Hepatocyte (in vitro differentiated cells): Measurements from ENCODE around the gene CELF3. TPM values are rescaled to one million over a fixed set of nuclear protein-coding genes. Genes with fewer than 3 reads are reported as not detected.

ENCODE experiments used
- DNase-seq: peaks from one replicate; pipeline ENCODE4 v3.0.0-alpha.2; 2016; ENCODE audit warnings: low spot score
- H2AFZ ChIP-seq: fragments of 200-600 bp; sonication (generic); 2 replicates; pipeline ENCODE4 v1.6.0; 2016; ENCODE audit warnings: antibody characterized with exemption, mild to moderate bottlenecking
- H3K27ac ChIP-seq: fragments of 200-600 bp; sonication (generic); 2 replicates; pipeline ENCODE4 v1.5.1; 2016; ENCODE audit warnings: mild to moderate bottlenecking
- H3K27me3 ChIP-seq: fragments of 200-600 bp; sonication (generic); 2 replicates; pipeline ENCODE4 v1.6.1; 2016
- H3K36me3 ChIP-seq: fragments of 200-600 bp; sonication (generic); replicated peaks from 2 replicates; pipeline ENCODE4 v1.5.1; 2016; ENCODE audit warnings: low read depth; ENCODE audit not compliant: insufficient read depth
- H3K4me1 ChIP-seq: fragments of 200-600 bp; sonication (generic); 2 replicates; pipeline ENCODE4 v1.5.1; 2016; ENCODE audit warnings: mild to moderate bottlenecking, moderate library complexity; ENCODE audit not compliant: insufficient read depth
- H3K4me2 ChIP-seq: fragments of 200-600 bp; sonication (generic); 2 replicates; pipeline ENCODE4 v1.6.0; 2016
- H3K4me3 ChIP-seq: fragments of 200-600 bp; sonication (generic); 2 replicates; pipeline ENCODE4 v1.5.1; 2016; ENCODE audit warnings: mild to moderate bottlenecking
- H3K79me2 ChIP-seq: fragments of 200-600 bp; sonication (generic); 2 replicates; pipeline ENCODE4 v1.6.0; 2017; ENCODE audit warnings: mild to moderate bottlenecking
- H3K9me2 ChIP-seq: fragments of 200-600 bp; sonication (generic); replicated peaks from 2 replicates; pipeline ENCODE4 v1.6.0; 2017; ENCODE audit warnings: mild to moderate bottlenecking; ENCODE audit not compliant: insufficient read depth
- H3K9me3 ChIP-seq: fragments of 200-600 bp; sonication (generic); 2 replicates; pipeline ENCODE4 v1.5.1; 2016; ENCODE audit warnings: low read depth, mild to moderate bottlenecking
- H4K20me1 ChIP-seq: fragments of 200-600 bp; sonication (generic); 2 replicates; pipeline ENCODE4 v1.6.0; 2016; ENCODE audit warnings: mild to moderate bottlenecking; ENCODE audit not compliant: insufficient read depth, poor library complexity, severe bottlenecking
- CTCF ChIP-seq: fragments of 200-600 bp; sonication (generic); IDR thresholded peaks from 2 replicates; pipeline ENCODE4 v1.5.1; 2016; ENCODE audit warnings: antibody characterized with exemption, mild to moderate bottlenecking; ENCODE audit not compliant: poor library complexity
- EZH2 ChIP-seq: fragments of 200-600 bp; sonication (generic); IDR thresholded peaks from 2 replicates; pipeline ENCODE4 v1.6.1; 2016; ENCODE audit warnings: antibody characterized with exemption, mild to moderate bottlenecking, borderline replicate concordance
- EZH2phosphoT487 ChIP-seq: fragments of 200-600 bp; sonication (generic); IDR thresholded peaks from one replicate; pipeline ENCODE4 v1.6.1; 2018; ENCODE audit warnings: antibody characterized with exemption, mild to moderate bottlenecking, low read depth, moderate library complexity; ENCODE audit not compliant: unreplicated experiment, severe bottlenecking
- WGBS: methylation state at CpG from one replicate; pipeline ENCODE4 v1.1.6; 2016; ENCODE audit warnings: low lambda C conversion rate; ENCODE audit errors: missing lambda C conversion rate; 5-methylcytosine and 5-hydroxymethylcytosine counted together
- polyA plus RNA-seq: library from polyadenylated mRNA; unstranded; fragments of >200 nt; fragmentation: Nextera tagmentation; extraction: Ambion mirVana; gene quantifications from 2 replicates; pipeline ENCODE4 v1.2.1, GENCODE V29; 2016
- total RNA-seq: library from RNA; depleted of rRNA; stranded (reverse); fragments of >200 nt; gene quantifications from 2 replicates; pipeline ENCODE4 v1.2.3, GENCODE V29; 2014

The CELF3 gene
- total and polyA plus RNA-seq, 2 experiments from 2014 or later = 1.1 to 2.1 TPM

GRCh38 chr1:151720974-151721787, 4.6 kb upstream of the CELF3 start, which contains the start of gene RIIAD1:
Gene RIIAD1 (plus strand): TSS chr1:151721522. CDS start chr1:151721537, 15 bp downstream.
- H3K4me3 ChIP-seq = peak within 1 kb of the TSS; percentile 55
- no peaks in the 10 kb centered on the region for H3K9me2 ChIP-seq
- peak; percentile 44 for DNase-seq
- no peaks in the 10 kb centered on the region for H3K36me3 ChIP-seq
- TF ChIP-seq CTCF = no peak
- no peak for TF ChIP-seq EZH2phosphoT487
- TF ChIP-seq EZH2 = no peak
- H4K20me1 ChIP-seq = no peaks in the 10 kb centered on the region
- H3K27ac ChIP-seq = no peak within 1 kb of the TSS
- H3K4me1 ChIP-seq = peaks cover 24% of the 10 kb centered on the region
- H3K4me2 ChIP-seq = peak within 1 kb of the TSS; percentile 96
- 20% methylated on average over 27 of the region's 44 CpGs for WGBS
- no peaks in the 10 kb centered on the region for H3K9me3 ChIP-seq
- no peaks in the 10 kb centered on the region for H3K79me2 ChIP-seq
- peaks cover 55% of the 10 kb centered on the region for H3K27me3 ChIP-seq
- no peak within 1 kb of the TSS for H2AFZ ChIP-seq

- DNase-seq = no peak
- Histone ChIP-seq H3K79me2 (no peaks in the 10 kb centered on the region), H3K9me2 (no peaks in the 10 kb centered on the region), H4K20me1 (no peaks in the 10 kb centered on the region), H2AFZ (no peak overlapping the region), H3K4me3 (no peak overlapping the region), H3K27ac (no peak overlapping the region), H3K4me1 (peaks cover 24% of the 10 kb centered on the region), H3K4me2 (peak overlapping the region; percentile 96), H3K27me3 (peaks cover 60% of the 10 kb centered on the region), H3K36me3 (no peaks in the 10 kb centered on the region), H3K9me3 (no peaks in the 10 kb centered on the region)
- no peak for TF ChIP-seq EZH2
- TF ChIP-seq EZH2phosphoT487 = no peak
- TF ChIP-seq CTCF = no peak
- WGBS = 32% methylated on average over 5 of the region's 5 CpGs
Measured at GRCh38 chr1:151720554-151720953, 4.0 kb upstream of the CELF3 start.

- H3K9me2 ChIP-seq = no peaks in the 10 kb centered on the region
- no peak for TF ChIP-seq EZH2phosphoT487
- no peak for TF ChIP-seq EZH2
- no peak for TF ChIP-seq CTCF
- no peak overlapping the region for H3K4me3 ChIP-seq
- peaks cover 60% of the 10 kb centered on the region for H3K27me3 ChIP-seq
- H3K4me2 ChIP-seq = peak overlapping the region; percentile 96
- H3K27ac ChIP-seq = no peak overlapping the region
- H3K4me1 ChIP-seq = peaks cover 24% of the 10 kb centered on the region
- no peak overlapping the region for H2AFZ ChIP-seq
- no peaks in the 10 kb centered on the region for H3K36me3 ChIP-seq
- no peaks in the 10 kb centered on the region for H3K9me3 ChIP-seq
- WGBS = 0% methylated on average over 1 of the region's 1 CpG
- no peak for DNase-seq
- H3K79me2 ChIP-seq = no peaks in the 10 kb centered on the region
- H4K20me1 ChIP-seq = no peaks in the 10 kb centered on the region
Measured at GRCh38 chr1:151720125-151720524, 3.5 kb upstream of the CELF3 start.
